ENCODE measurements around the gene TSC2.
"Not testable (repeated sequence)": the region's sequence is repeated elsewhere in the genome, so short reads cannot be mapped to it uniquely, and the experiment has no call there.

TSC2 gene

GRCh38 chr16:2093793-2094192, 46.0 kb downstream of the TSC2 start:
- TF ChIP-seq CTCF (IDR thresholded peaks at IDR 0.05; ENCODE audit: insufficient read depth, low read length, poor library complexity, severe bottlenecking), result no peak
- peaks cover 6% of the 10 kb centered on the region for H3K36me3 ChIP-seq (ENCODE audit: control insufficient read depth, insufficient read depth, low read length)
- no peak overlapping the region for H3K4me3 ChIP-seq (replicated peaks; ENCODE audit: low read depth, low read length)
- H3K27me3 ChIP-seq (replicated peaks; ENCODE audit: control insufficient read depth, insufficient read depth, low read length), result no peaks in the 10 kb centered on the region
- DNase-seq (ENCODE audit: extremely low read depth, insufficient read length), result no peak

GRCh38 chr16:2095315-2095853, 47.6 kb downstream of the TSC2 start:
- H3K36me3 ChIP-seq (ENCODE audit: control insufficient read depth, insufficient read depth, low read length), result peaks cover 4% of the 10 kb centered on the region
- no peak for TF ChIP-seq CTCF (IDR thresholded peaks at IDR 0.05; ENCODE audit: insufficient read depth, low read length, poor library complexity, severe bottlenecking)
- DNase-seq (ENCODE audit: extremely low read depth, insufficient read length), result no peak
- H3K27me3 ChIP-seq (replicated peaks; ENCODE audit: control insufficient read depth, insufficient read depth, low read length), result no peaks in the 10 kb centered on the region
- no peak overlapping the region for H3K4me3 ChIP-seq (replicated peaks; ENCODE audit: low read depth, low read length)

GRCh38 chr16:2095918-2096582, 48.3 kb downstream of the TSC2 start:
- H3K27me3 ChIP-seq (replicated peaks; ENCODE audit: control insufficient read depth, insufficient read depth, low read length), result no peaks in the 10 kb centered on the region
- no peak overlapping the region for H3K4me3 ChIP-seq (replicated peaks; ENCODE audit: low read depth, low read length)
- DNase-seq (ENCODE audit: extremely low read depth, insufficient read length), result no peak
- TF ChIP-seq CTCF (IDR thresholded peaks at IDR 0.05; ENCODE audit: insufficient read depth, low read length, poor library complexity, severe bottlenecking), result no peak
- peaks cover 2% of the 10 kb centered on the region for H3K36me3 ChIP-seq (ENCODE audit: control insufficient read depth, insufficient read depth, low read length)

- no peak for TF ChIP-seq CTCF (IDR thresholded peaks at IDR 0.05; ENCODE audit: insufficient read depth, low read length, poor library complexity, severe bottlenecking)
- Histone ChIP-seq H3K36me3 (ENCODE audit: control insufficient read depth, insufficient read depth, low read length) (peaks cover 2% of the 10 kb centered on the region), H3K4me3 (replicated peaks; ENCODE audit: low read depth, low read length) (no peak overlapping the region), H3K27me3 (replicated peaks; ENCODE audit: control insufficient read depth, insufficient read depth, low read length) (no peaks in the 10 kb centered on the region)
- DNase-seq (ENCODE audit: extremely low read depth, insufficient read length), result no peak
Observed at GRCh38 chr16:2096853-2097595, 49.2 kb downstream of the TSC2 start.

DNA sequence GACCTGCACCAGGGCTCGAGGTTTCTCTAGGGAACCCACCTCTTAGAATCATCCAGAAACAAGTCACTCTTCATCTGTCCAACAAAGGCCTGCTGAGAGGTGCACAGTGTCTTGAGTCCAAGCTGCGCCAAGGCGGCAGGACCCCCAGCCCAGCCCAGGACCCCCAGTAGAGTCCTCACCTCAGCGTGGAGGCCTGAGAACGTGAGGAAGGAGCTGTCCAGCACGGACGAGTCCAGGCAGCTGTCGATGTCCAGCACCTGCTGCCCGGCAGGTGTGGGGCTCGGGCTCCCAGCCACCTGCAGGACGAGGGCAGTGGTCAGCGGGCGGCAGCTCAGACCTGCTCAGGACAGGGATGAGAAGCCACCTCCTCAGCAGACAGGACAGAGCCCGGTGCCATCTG, 49.9 kb downstream of the TSC2 start:
- not testable (repeated sequence) for H3K36me3 ChIP-seq (ENCODE audit: control insufficient read depth, insufficient read depth, low read length); H3K4me3 ChIP-seq (replicated peaks; ENCODE audit: low read depth, low read length); H3K27me3 ChIP-seq (replicated peaks; ENCODE audit: control insufficient read depth, insufficient read depth, low read length); DNase-seq (ENCODE audit: extremely low read depth, insufficient read length)

DNA sequence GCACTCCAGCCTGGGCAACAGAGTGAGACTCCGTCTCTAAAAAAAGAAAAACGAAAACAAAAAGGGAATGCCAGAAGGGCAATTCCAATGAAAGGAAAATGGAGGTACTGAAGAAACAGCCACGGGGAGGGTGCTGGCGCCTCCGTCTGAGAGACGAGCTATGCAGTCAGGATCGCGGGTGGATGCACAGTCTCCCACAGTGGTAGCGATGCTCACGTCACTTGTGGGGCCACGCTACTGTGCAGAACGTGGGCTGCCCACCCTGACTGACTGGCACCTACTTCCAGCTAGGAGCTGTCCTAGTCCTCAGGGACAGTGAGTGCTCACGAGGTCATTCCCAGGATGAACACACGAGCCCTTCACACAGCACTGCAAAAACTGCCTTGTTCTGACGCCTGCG, 53.8 kb downstream of the TSC2 start:
- not testable (repeated sequence) for H3K36me3 ChIP-seq (ENCODE audit: control insufficient read depth, insufficient read depth, low read length); H3K27me3 ChIP-seq (replicated peaks; ENCODE audit: control insufficient read depth, insufficient read depth, low read length); DNase-seq (ENCODE audit: extremely low read depth, insufficient read length); H3K4me3 ChIP-seq (replicated peaks; ENCODE audit: low read depth, low read length)
